ENCODE measurements around the gene HEXD.

The HEXD gene

GRCh38 chr17:82416771-82417170 lies 1.4 kb upstream of the HEXD start:
- DNase-seq: peak; percentile 25

- no peak for DNase-seq
Measured at GRCh38 chr17:82419540-82419939, 1.4 kb downstream of the HEXD start.

GRCh38 chr17:82424001-82424862 lies 6.1 kb downstream of the HEXD start:
- DNase-seq: peak; percentile 43

- DNase-seq: no peak
Measured at GRCh38 chr17:82424863-82425159, 6.7 kb downstream of the HEXD start.

- no peak for DNase-seq
Measured at GRCh38 chr17:82428546-82428945, 10.4 kb downstream of the HEXD start.

GRCh38 chr17:82429824-82430223 lies 11.7 kb downstream of the HEXD start:
- no peak for DNase-seq

- no peak for DNase-seq
Measured at GRCh38 chr17:82432017-82432416, 13.9 kb downstream of the HEXD start.

GRCh38 chr17:82433560-82434215 lies 15.5 kb downstream of the HEXD start:
- DNase-seq: no peak

- no peak for DNase-seq
Measured at GRCh38 chr17:82434216-82434565, 16.0 kb downstream of the HEXD start.

- no peak for DNase-seq
Measured at GRCh38 chr17:82435103-82435502, 17.0 kb downstream of the HEXD start.

GRCh38 chr17:82435601-82436583 lies 17.7 kb downstream of the HEXD start:
- DNase-seq: no peak

- DNase-seq: no peak
Measured at GRCh38 chr17:82436601-82437324, 18.6 kb downstream of the HEXD start.

GRCh38 chr17:82437325-82437668 lies 19.1 kb downstream of the HEXD start:
- no peak for DNase-seq

- no peak for DNase-seq
Measured at GRCh38 chr17:82438401-82439193, 20.4 kb downstream of the HEXD start.

- DNase-seq: no peak
Measured at GRCh38 chr17:82439194-82439828, 21.2 kb downstream of the HEXD start.

GRCh38 chr17:82439829-82440365 lies 21.8 kb downstream of the HEXD start:
- DNase-seq: no peak

- no peak for DNase-seq
Measured at GRCh38 chr17:82440469-82440981, 22.4 kb downstream of the HEXD start.

- peak; percentile 24 for DNase-seq
Measured at GRCh38 chr17:82440991-82441627, 23.0 kb downstream of the HEXD start.

- no peak for DNase-seq
Measured at GRCh38 chr17:82441691-82442487, 23.7 kb downstream of the HEXD start.
